Measurements from ENCODE around the gene ZNF878.

ZNF878 gene

DNA sequence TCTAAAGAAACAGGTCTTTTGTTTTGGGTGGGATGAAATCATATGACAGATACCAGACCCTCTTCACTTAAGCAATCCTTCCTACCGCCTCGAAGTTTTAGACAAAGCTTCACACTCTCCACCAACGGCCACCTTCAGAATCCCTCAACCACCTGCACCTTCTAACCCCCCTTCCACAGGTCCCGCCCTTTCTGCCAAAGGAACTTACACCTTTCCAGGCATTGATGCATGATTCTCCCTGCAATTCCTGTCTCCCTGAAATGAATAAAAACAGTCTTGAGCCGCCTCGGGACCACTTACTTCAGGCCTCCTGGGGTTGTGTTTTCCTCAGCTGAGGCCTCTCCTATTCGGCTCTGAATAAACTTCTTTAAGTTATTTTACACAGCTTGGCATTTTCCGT lies 18.1 kb downstream of the ZNF878 start:
- no peak for DNase-seq

DNA sequence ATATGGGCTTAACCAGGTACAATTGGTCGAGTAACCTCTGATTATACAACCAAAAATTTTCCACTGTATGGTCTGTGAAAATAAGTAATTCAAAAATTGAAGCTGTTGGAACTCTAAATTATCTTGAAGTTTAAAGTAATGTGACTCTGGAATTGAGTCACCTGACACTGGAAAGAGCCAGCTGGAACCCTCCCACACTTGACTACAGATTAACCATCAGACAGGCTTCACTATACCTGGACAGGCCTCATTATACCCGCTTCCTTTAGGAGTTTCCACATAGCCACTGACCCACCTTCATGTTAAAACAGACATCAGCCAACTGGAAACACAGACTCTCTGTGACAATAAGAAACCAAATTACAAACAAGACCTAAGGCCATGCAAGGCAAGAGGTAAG lies 18.6 kb downstream of the ZNF878 start:
- no peak for DNase-seq

- DNase-seq: no peak
These were observed 37.0 kb downstream of the ZNF878 start for GRCh38 chr19:12015753-12016116.

DNA sequence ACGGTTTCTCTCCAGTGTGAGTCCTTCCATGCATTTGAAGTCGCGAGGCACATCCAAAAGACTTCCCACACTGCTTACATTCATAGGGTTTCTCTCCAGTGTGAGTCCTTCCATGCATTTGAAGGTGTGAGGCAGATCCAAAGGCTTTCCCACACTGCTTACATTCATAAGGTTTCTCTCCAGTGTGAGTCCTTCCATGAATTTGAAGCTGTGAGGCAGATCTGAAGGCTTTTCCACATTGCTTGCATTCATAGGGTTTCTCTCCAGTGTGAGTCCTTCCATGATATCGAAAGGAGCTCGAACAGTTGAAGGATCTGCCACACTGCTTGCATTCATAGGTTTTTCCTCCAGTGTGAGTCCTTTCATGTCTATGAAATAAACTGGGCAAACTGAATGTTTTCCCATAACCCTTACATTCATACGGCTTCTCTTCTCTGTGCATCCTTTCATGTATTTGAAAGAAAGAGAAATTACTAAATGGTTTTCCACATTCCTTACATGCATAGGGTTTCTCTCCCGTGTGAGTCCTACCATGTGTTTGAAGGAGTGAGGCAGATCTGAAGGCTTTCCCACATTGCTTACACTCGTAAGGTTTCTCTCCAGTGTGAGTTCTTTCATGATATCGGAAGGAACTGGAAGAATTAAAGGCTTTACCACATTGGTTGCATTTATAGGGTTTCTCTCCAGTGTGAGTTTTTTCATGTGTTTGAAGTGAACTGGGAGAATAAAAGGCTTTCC lies 37.6 kb downstream of the ZNF878 start:
- no peak for DNase-seq

GRCh38 chr19:12000152-12000981 lies 52.4 kb downstream of the ZNF878 start:
- no peak for DNase-seq

DNA sequence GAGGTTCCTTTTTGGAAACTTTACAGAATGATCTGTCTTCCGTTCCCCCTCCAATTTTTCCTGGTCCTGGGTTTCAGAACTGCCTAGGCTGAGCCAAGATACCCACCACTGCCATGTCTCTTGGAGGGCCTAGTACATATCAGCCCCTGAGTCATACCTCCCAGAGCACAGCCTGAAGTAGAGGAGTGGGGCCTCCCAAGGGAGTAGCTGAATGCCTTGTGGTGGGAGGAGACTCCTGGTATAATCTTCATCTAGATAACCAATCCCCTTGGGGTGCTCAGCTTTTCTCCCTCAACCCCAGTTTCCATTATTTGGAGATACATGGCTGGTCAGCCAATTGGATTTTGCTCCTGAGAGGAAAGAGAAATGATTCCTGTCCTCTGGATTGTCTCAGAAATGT lies 57.6 kb downstream of the ZNF878 start:
- DNase-seq: no peak

Data from midbrain (tissue), 1 donor.